ENCODE results near the gene C2CD2. TPM values are rescaled to one million over a fixed set of nuclear protein-coding genes. Genes with fewer than 3 reads are reported as not detected.
"Not testable (repeated sequence)": the region's sequence is repeated elsewhere in the genome, so short reads cannot be mapped to it uniquely, and the experiment has no call there.

Gene C2CD2
- total RNA-seq, 1 donor from 2014 or later, result 5.8 TPM

GRCh38 chr21:41975391-41976272 lies 21.8 kb upstream of the C2CD2 start:
- intact Hi-C loops (cut with micrococcal nuclease), result no loop called here

- intact Hi-C loops (cut with micrococcal nuclease), result no loop called here
Observed at GRCh38 chr21:41974752-41975053, 20.9 kb upstream of the C2CD2 start.

GRCh38 chr21:41973861-41974751 lies 20.3 kb upstream of the C2CD2 start:
- intact Hi-C loops (cut with micrococcal nuclease), result no loop called here

GRCh38 chr21:41973427-41973831 lies 19.6 kb upstream of the C2CD2 start:
- intact Hi-C loops (cut with micrococcal nuclease), result no loop called here

GRCh38 chr21:41972511-41973205 lies 18.8 kb upstream of the C2CD2 start:
- intact Hi-C loops (cut with micrococcal nuclease), result no loop called here

GRCh38 chr21:41971891-41972290 lies 18.1 kb upstream of the C2CD2 start:
- intact Hi-C loops (cut with micrococcal nuclease), result no loop called here

- intact Hi-C loops (cut with micrococcal nuclease), result no loop called here
Observed at GRCh38 chr21:41970751-41971653, 17.2 kb upstream of the C2CD2 start.

GRCh38 chr21:41970106-41970391 lies 16.2 kb upstream of the C2CD2 start:
- intact Hi-C loops (cut with micrococcal nuclease), result no loop called here

- intact Hi-C loops (cut with micrococcal nuclease), result no loop called here
Observed at GRCh38 chr21:41967708-41968107, 13.9 kb upstream of the C2CD2 start.

GRCh38 chr21:41966872-41967621 lies 13.2 kb upstream of the C2CD2 start:
- intact Hi-C loops (cut with micrococcal nuclease), result no loop called here

- intact Hi-C loops (cut with micrococcal nuclease), result no loop called here
Observed at GRCh38 chr21:41966041-41966833, 12.4 kb upstream of the C2CD2 start.

- intact Hi-C loops (cut with micrococcal nuclease), result no loop called here
Observed at GRCh38 chr21:41965461-41966013, 11.7 kb upstream of the C2CD2 start.

GRCh38 chr21:41965045-41965444 lies 11.2 kb upstream of the C2CD2 start:
- intact Hi-C loops (cut with micrococcal nuclease), result no loop called here

GRCh38 chr21:41964171-41964570 lies 10.4 kb upstream of the C2CD2 start:
- intact Hi-C loops (cut with micrococcal nuclease), result no loop called here

- intact Hi-C loops (cut with micrococcal nuclease), result no loop called here
Observed at GRCh38 chr21:41962425-41962966, 8.7 kb upstream of the C2CD2 start.

GRCh38 chr21:41961753-41962152 lies 7.9 kb upstream of the C2CD2 start:
- intact Hi-C loops (cut with micrococcal nuclease), result no loop called here

GRCh38 chr21:41961282-41961701 lies 7.5 kb upstream of the C2CD2 start:
- intact Hi-C loops (cut with micrococcal nuclease), result no loop called here

GRCh38 chr21:41960386-41960785 lies 6.6 kb upstream of the C2CD2 start:
- intact Hi-C loops (cut with micrococcal nuclease), result no loop called here

- intact Hi-C loops (cut with micrococcal nuclease), result not testable (repeated sequence)
Observed at GRCh38 chr21:41959697-41960096, 5.9 kb upstream of the C2CD2 start.

Data from T-helper 1 cell treated with Interleukin-12 subunit alpha and Interleukin-12 subunit beta and Interleukin-4 antibody, amounts not matched to agents 30 ng/mL and 1 ng/mL, for 36 hours (primary cell).